ENCODE measurements around the gene SLC48A1.

DNA sequence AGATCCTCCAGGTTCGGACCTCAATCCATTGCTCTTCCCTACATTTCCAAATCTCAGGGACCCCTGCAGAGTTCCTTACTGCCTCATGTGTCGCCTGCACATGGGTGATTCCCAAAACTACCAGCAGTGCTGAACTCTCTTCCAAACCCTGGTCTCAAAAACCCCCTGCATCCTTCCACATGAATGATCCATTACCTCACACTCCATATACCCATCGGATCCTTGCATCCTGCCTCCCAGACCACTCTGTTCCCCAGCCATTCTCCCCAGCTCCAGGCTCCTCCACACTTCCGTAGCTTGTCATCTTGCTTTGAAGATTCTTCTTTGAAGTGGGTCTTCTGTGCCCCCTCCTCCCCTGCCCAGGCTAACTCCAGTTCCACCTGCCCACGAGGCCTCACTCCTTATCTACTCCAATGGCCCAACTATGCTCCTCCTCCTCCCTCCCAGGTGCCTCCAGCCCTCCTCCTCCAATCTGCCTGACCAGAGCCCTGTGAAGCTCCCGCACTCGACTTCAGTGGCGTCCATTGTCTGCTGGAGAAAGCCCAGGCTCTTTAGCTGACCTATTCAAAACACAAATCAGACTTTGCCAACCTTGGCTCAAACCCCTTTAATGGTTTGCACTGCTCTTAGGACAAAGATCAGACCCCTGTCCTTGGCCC, 28.1 kb upstream of the SLC48A1 start:
- TF ChIP-seq, protein P1, sequence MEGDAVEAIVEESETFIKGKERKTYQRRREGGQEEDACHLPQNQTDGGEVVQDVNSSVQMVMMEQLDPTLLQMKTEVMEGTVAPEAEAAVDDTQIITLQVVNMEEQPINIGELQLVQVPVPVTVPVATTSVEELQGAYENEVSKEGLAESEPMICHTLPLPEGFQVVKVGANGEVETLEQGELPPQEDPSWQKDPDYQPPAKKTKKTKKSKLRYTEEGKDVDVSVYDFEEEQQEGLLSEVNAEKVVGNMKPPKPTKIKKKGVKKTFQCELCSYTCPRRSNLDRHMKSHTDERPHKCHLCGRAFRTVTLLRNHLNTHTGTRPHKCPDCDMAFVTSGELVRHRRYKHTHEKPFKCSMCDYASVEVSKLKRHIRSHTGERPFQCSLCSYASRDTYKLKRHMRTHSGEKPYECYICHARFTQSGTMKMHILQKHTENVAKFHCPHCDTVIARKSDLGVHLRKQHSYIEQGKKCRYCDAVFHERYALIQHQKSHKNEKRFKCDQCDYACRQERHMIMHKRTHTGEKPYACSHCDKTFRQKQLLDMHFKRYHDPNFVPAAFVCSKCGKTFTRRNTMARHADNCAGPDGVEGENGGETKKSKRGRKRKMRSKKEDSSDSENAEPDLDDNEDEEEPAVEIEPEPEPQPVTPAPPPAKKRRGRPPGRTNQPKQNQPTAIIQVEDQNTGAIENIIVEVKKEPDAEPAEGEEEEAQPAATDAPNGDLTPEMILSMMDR (IDR thresholded peaks at IDR 0.05), result no peak
- no peak for TF ChIP-seq POLR2A (IDR thresholded peaks at IDR 0.05)
